DND-41 (cell line): ENCODE measurements around the gene SERP2.

Experiments used
- ATAC-seq: fragments of 200-7000 bp; cut with Tn5 transposase; 3 replicates; pipeline ENCODE4 v1.9.1; 2021; ENCODE audit warnings: low read depth; ENCODE audit not compliant: insufficient read depth
- DNase-seq: peaks from one replicate; pipeline ENCODE4 v3.0.0-alpha.2; 2020
- H2AFZ ChIP-seq: 2 replicates; pipeline ENCODE4 v1.6.0; 2012; ENCODE audit warnings: low read depth, low read length
- H3K27ac ChIP-seq: 2 replicates; pipeline ENCODE4 v1.5.1; 2012; ENCODE audit warnings: low read length, inconsistent platforms
- H3K27me3 ChIP-seq: fragments of 200-600 bp; sonication (generic); 2 replicates; pipeline ENCODE4 v1.6.0; 2012; ENCODE audit warnings: low read length, mild to moderate bottlenecking, inconsistent platforms; ENCODE audit not compliant: insufficient read depth, poor library complexity
- H3K36me3 ChIP-seq: 2 replicates; pipeline ENCODE4 v1.5.1; 2012; ENCODE audit warnings: low read length, inconsistent platforms; ENCODE audit not compliant: insufficient read depth
- H3K4me1 ChIP-seq: 2 replicates; pipeline ENCODE4 v1.5.1; 2012; ENCODE audit warnings: mild to moderate bottlenecking, low read length; ENCODE audit not compliant: insufficient read depth
- H3K4me2 ChIP-seq: 2 replicates; pipeline ENCODE4 v1.6.0; 2012; ENCODE audit warnings: mild to moderate bottlenecking, moderate library complexity, low read length, inconsistent platforms; ENCODE audit not compliant: insufficient read depth
- H3K4me3 ChIP-seq, 2 experiments: fragments of 200-600 bp in 1 of 2; shearing (Covaris generic) in 1 of 2; 2 replicates each; pipeline ENCODE4 v1.5.1; 2012 to 2016; ENCODE audit warnings: inconsistent platforms in 2 of 2, low read length in 2 of 2, mild to moderate bottlenecking in 2 of 2, low read depth in 1 of 2, moderate library complexity in 1 of 2
- H3K79me2 ChIP-seq: 2 replicates; pipeline ENCODE4 v1.6.0; 2012; ENCODE audit warnings: low read length, inconsistent platforms; ENCODE audit not compliant: insufficient read depth
- H3K9ac ChIP-seq: 2 replicates; pipeline ENCODE4 v1.6.0; 2012; ENCODE audit warnings: low read depth, mild to moderate bottlenecking, inconsistent platforms, low read length, moderate library complexity
- H3K9me3 ChIP-seq: 2 replicates; pipeline ENCODE4 v1.5.1; 2012; ENCODE audit warnings: low read length, moderate library complexity, mild to moderate bottlenecking, inconsistent platforms; ENCODE audit not compliant: insufficient read depth, severe bottlenecking
- H4K20me1 ChIP-seq: 2 replicates; pipeline ENCODE4 v1.6.0; 2012; ENCODE audit warnings: low read length; ENCODE audit not compliant: insufficient read depth
- EZH2 ChIP-seq: IDR thresholded peaks from 3 replicates; pipeline ENCODE4 v1.6.1; 2012; ENCODE audit warnings: borderline replicate concordance, low read depth, mild to moderate bottlenecking, moderate library complexity, low read length, inconsistent platforms; ENCODE audit not compliant: severe bottlenecking
- TF ChIP-seq, protein P1 (sequence below): IDR thresholded peaks from 2 replicates; pipeline ENCODE4 v1.5.1; 2012; ENCODE audit warnings: borderline replicate concordance, low read length, moderate library complexity, mild to moderate bottlenecking; ENCODE audit not compliant: poor library complexity, severe bottlenecking; ENCODE audit errors: extremely low read depth

Gene SERP2

DNA sequence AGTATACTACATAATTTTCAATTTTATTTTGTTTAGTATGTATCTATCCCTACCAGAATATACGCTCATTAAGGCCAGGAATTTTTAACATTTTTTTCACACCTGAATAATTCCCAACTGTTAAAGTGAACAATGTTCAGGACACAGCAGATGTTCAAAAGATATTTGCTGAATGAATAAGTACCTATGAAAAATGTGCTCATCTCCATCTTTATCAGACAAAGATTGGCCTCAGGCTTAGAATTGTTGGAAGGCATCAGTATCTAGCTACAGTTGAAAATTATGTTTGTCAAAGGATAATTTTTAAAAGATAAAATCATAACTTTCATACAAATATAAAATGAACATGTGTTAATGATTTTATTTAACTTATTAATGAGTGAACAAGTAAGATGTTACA is 30.9 kb upstream of the SERP2 start:
- Histone ChIP-seq H3K79me2 (no peaks in the 10 kb centered on the region), H3K9ac (no peak overlapping the region), H3K4me2 (no peak overlapping the region), H2AFZ (no peak overlapping the region), H3K9me3 (no peaks in the 10 kb centered on the region), H4K20me1 (no peaks in the 10 kb centered on the region), H3K36me3 (no peaks in the 10 kb centered on the region), H3K27ac (no peak overlapping the region), H3K27me3 (no peaks in the 10 kb centered on the region), H3K4me1 (peaks cover 7% of the 10 kb centered on the region; the same call in 1 of the 2 replicates), H3K4me3 (no peak overlapping the region)
- ATAC-seq: no peak
- no peak for TF ChIP-seq EZH2
- no peak for DNase-seq

DNA sequence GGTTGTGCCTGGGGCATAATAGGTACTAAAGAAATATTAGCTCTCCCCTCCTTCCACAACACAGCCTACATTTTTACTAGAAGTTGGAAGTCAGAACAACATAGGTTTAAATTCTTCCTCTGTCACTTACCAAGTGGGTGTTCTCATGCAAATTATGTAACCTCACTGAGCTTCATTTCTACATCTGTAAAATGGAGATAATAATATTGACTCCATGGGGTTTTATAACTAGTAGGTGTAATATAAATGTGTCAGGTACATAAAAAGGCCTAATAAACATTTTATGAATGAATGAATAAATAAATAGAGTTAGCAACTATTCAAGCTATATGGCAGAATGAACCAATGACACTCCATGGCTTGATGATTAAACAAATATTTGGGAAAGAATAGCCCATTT is 27.1 kb upstream of the SERP2 start:
- no peak overlapping the region for H3K4me2 ChIP-seq
- TF ChIP-seq EZH2: no peak
- TF ChIP-seq, protein P1, sequence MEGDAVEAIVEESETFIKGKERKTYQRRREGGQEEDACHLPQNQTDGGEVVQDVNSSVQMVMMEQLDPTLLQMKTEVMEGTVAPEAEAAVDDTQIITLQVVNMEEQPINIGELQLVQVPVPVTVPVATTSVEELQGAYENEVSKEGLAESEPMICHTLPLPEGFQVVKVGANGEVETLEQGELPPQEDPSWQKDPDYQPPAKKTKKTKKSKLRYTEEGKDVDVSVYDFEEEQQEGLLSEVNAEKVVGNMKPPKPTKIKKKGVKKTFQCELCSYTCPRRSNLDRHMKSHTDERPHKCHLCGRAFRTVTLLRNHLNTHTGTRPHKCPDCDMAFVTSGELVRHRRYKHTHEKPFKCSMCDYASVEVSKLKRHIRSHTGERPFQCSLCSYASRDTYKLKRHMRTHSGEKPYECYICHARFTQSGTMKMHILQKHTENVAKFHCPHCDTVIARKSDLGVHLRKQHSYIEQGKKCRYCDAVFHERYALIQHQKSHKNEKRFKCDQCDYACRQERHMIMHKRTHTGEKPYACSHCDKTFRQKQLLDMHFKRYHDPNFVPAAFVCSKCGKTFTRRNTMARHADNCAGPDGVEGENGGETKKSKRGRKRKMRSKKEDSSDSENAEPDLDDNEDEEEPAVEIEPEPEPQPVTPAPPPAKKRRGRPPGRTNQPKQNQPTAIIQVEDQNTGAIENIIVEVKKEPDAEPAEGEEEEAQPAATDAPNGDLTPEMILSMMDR: no peak
- no peak for DNase-seq
- no peak overlapping the region for H3K4me3 ChIP-seq
- H3K27ac ChIP-seq: no peak overlapping the region
- H3K9me3 ChIP-seq: no peaks in the 10 kb centered on the region
- H3K27me3 ChIP-seq: no peaks in the 10 kb centered on the region
- no peaks in the 10 kb centered on the region for H3K79me2 ChIP-seq
- H3K4me1 ChIP-seq: peaks cover 15% of the 10 kb centered on the region
- no peaks in the 10 kb centered on the region for H3K36me3 ChIP-seq
- ATAC-seq: no peak
- H4K20me1 ChIP-seq: no peaks in the 10 kb centered on the region
- H3K9ac ChIP-seq: no peak overlapping the region
- no peak overlapping the region for H2AFZ ChIP-seq

DNA sequence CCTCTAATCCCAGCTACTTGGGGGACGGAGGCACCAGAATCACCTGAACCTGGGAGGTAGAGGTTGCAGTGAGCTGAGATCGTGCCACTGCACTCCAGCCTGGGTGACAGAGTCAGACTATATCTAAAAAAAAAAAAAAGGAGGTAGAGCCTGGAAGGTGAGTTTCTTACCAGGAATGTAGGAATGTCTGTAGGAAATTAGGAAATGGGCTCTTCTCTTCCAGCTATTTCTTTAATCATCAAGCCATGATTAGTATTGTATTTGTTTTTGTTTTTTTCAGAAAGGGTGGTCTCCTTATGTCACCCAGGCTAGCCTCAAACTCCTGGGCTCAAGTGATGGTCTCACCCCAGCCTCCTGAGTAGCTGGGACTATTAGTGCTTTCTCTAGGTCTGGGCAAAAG is 26.3 kb upstream of the SERP2 start:
- Histone ChIP-seq H3K79me2 (no peaks in the 10 kb centered on the region), H3K9ac (no peak overlapping the region), H3K4me1 (peaks cover 23% of the 10 kb centered on the region), H3K36me3 (no peaks in the 10 kb centered on the region), H3K27ac (no peak overlapping the region), H2AFZ (no peak overlapping the region), H3K27me3 (no peaks in the 10 kb centered on the region), H4K20me1 (no peaks in the 10 kb centered on the region), H3K4me3 (no peak overlapping the region), H3K9me3 (no peaks in the 10 kb centered on the region), H3K4me2 (no peak overlapping the region)
- ATAC-seq (no peak), DNase-seq (no peak)
- TF ChIP-seq, protein P1: no peak
- no peak for TF ChIP-seq EZH2

DNA sequence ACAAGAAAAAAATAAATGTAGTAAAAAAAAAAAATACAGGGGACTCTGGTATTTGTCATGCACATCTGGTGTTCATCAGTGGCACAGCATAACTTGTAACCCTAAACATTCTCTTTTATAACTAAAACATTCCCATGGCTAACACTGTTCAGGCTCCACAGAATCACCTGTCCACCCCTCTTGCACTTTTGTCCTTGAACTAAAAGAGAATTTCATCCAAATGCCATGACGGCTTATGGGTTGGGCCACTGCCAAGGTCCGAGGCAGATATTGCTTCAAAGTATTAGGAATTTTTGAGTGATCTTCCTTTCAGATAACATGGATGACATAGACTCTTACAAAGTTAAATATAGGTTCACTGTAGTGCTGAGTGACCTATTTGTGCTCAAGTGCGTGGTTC is 25.7 kb upstream of the SERP2 start:
- Histone ChIP-seq H3K27ac (no peak overlapping the region), H3K9me3 (no peaks in the 10 kb centered on the region), H3K9ac (no peak overlapping the region), H3K27me3 (no peaks in the 10 kb centered on the region), H3K36me3 (no peaks in the 10 kb centered on the region), H3K79me2 (no peaks in the 10 kb centered on the region), H3K4me3 (no peak overlapping the region), H3K4me1 (peaks cover 30% of the 10 kb centered on the region), H2AFZ (no peak overlapping the region), H4K20me1 (no peaks in the 10 kb centered on the region), H3K4me2 (no peak overlapping the region)
- ATAC-seq: no peak
- no peak for DNase-seq
- no peak for TF ChIP-seq EZH2
- TF ChIP-seq, protein P1: no peak
